ENCODE data around the gene HADH. TPM values are rescaled to one million over a fixed set of nuclear protein-coding genes. Genes with fewer than 3 reads are reported as not detected.

Gene HADH
- 20.6 to 24.7 TPM (median 23.8 TPM) in 5 replicates for total RNA-seq (2022; extraction: Qiagen RNA extraction; ENCODE audit: low read depth)

DNA sequence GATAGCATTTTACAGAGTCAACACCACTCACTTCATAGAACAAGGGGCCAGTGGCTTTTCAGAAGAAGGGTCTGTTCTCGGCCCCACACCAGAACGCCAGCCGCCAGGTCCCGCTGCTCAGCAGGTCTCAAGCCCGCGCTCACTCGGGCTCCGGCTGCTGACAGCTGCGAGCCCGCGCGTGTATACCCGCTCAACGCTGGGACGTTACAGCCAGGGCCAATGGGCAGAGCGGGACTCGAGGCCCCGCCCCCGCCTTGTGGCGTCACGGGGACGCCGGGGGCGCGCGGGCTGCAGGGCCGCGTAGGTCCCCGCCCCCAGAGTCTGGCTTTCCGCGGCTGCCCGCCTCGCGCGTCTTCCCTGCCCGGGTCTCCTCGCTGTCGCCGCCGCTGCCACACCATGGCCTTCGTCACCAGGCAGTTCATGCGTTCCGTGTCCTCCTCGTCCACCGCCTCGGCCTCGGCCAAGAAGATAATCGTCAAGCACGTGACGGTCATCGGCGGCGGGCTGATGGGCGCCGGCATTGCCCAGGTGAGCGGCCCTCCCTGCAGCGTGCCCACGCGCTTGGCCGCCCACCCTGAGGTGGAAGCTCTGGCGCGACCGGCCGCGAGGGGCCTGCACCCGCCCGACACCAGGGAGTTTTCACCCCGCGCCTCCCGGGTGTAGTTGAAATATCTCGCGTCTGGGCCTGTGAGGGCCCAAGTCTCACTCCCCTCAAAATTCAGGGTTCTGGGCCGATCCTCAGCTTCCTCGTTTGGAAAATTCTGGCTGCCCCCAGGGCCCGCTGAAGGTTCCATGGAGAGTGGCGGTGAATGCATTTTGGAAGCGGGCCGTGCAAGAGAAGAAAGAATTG is at the start of gene HADH:
TSS of gene HADH (plus strand) at position 353 of the 850 bp plus-strand sequence. CDS start at position 397, 44 bp downstream.

Other genes with a start within 250 kb of the HADH start
- gene SGMS2, start 165.0 kb upstream of the HADH start, total RNA-seq (2022; extraction: Qiagen RNA extraction; ENCODE audit: low read depth), result 13.9 to 29.8 TPM (median 22.6 TPM) in 5 replicates
- gene CYP2U1, start 58.3 kb upstream of the HADH start, total RNA-seq (2022; extraction: Qiagen RNA extraction; ENCODE audit: low read depth), result 1.2 to 2.4 TPM (median 1.6 TPM) in 5 replicates
- gene LEF1, start 179.0 kb downstream of the HADH start, total RNA-seq (2022; extraction: Qiagen RNA extraction; ENCODE audit: low read depth), result not detected in 5 replicates

Data from A549 treated with ZK216348 at 1 μM for 4 hours (cell line).